CD14-positive monocyte (primary cell): ENCODE data around the gene KRT12. TPM values are rescaled to one million over a fixed set of nuclear protein-coding genes. Genes with fewer than 3 reads are reported as not detected.

Experiments
- DNase-seq, 3 donors: peaks; one replicate each; pipeline ENCODE4 v3.0.0-alpha.2; 2011 to 2022
- H2AFZ ChIP-seq: 2 replicates; pipeline ENCODE4 v1.6.0; 2012; ENCODE audit warnings: mild to moderate bottlenecking, low read depth, low read length, inconsistent platforms; ENCODE audit not compliant: insufficient read depth, poor library complexity, severe bottlenecking
- H3K27ac ChIP-seq, 2 donors: 1 replicate in 1 of 2; 2 replicates in 1 of 2; pipeline ENCODE4 v1.5.1; 2012 to 2013; ENCODE audit warnings: low read length in 2 of 2, control low read depth in 1 of 2, inconsistent platforms in 1 of 2, low read depth in 1 of 2, mild to moderate bottlenecking in 1 of 2
- H3K27me3 ChIP-seq, 2 donors: one replicate each; pipeline versions ENCODE4 v1.6.0 to v1.6.1; 2011 to 2013; ENCODE audit warnings: low read length in 2 of 2; ENCODE audit not compliant: control insufficient read depth in 2 of 2, insufficient read depth in 2 of 2
- H3K36me3 ChIP-seq, 2 donors: replicated peaks in 1 of 2; 1 replicate in 1 of 2; 2 replicates in 1 of 2; pipeline versions ENCODE4 v1.5.1 to v1.6.1; 2012 to 2013; ENCODE audit warnings: low read length in 2 of 2, control low read depth in 1 of 2, inconsistent platforms in 1 of 2, mild to moderate bottlenecking in 1 of 2; ENCODE audit not compliant: insufficient read depth in 2 of 2, control insufficient read depth in 1 of 2
- H3K4me1 ChIP-seq, 2 donors: 1 replicate in 1 of 2; 2 replicates in 1 of 2; pipeline versions ENCODE4 v1.5.1 to v1.6.1; 2012 to 2013; ENCODE audit warnings: low read length in 2 of 2, control low read depth in 1 of 2, inconsistent platforms in 1 of 2, mild to moderate bottlenecking in 1 of 2, moderate library complexity in 1 of 2; ENCODE audit not compliant: insufficient read depth in 2 of 2, control insufficient read depth in 1 of 2
- H3K4me2 ChIP-seq: replicated peaks from 2 replicates; pipeline ENCODE3; 2012; ENCODE audit warnings: low read length, moderate library complexity, mild to moderate bottlenecking; ENCODE audit not compliant: poor library complexity, severe bottlenecking; ENCODE audit errors: extremely low read depth
- H3K4me3 ChIP-seq, 3 experiments: fragments of 200-600 bp in 1 of 3; sonication (generic) in 1 of 3; replicated peaks in 1 of 3; 1 replicate in 2 of 3; 2 replicates in 1 of 3; pipeline ENCODE4 v1.5.1; 2011 to 2013; ENCODE audit warnings: low read length in 3 of 3, mild to moderate bottlenecking in 3 of 3, control low read depth in 2 of 3, low read depth in 2 of 3, inconsistent platforms in 1 of 3, moderate library complexity in 1 of 3
- H3K79me2 ChIP-seq: 2 replicates; pipeline ENCODE4 v1.6.0; 2012; ENCODE audit warnings: mild to moderate bottlenecking, control low read depth, inconsistent platforms, low read length, moderate library complexity; ENCODE audit not compliant: insufficient read depth
- H3K9ac ChIP-seq: 2 replicates; pipeline ENCODE4 v1.6.0; 2017; ENCODE audit warnings: low read length, mild to moderate bottlenecking; ENCODE audit not compliant: insufficient read depth, poor library complexity, severe bottlenecking
- H3K9me3 ChIP-seq, 2 donors: replicated peaks in 1 of 2; 1 replicate in 1 of 2; 2 replicates in 1 of 2; pipeline versions ENCODE4 v1.5.1 to v1.6.1; 2012 to 2013; ENCODE audit warnings: low read length in 2 of 2, control low read depth in 1 of 2; ENCODE audit not compliant: control insufficient read depth in 1 of 2, insufficient read depth in 1 of 2
- H4K20me1 ChIP-seq: 2 replicates; pipeline ENCODE4 v1.6.0; 2012; ENCODE audit warnings: mild to moderate bottlenecking, low read length, control low read depth, moderate library complexity; ENCODE audit not compliant: insufficient read depth
- H3K27ac Mint-ChIP-seq, 7 donors: one replicate each; pipeline ENCODE4 v1.8.0; 2020; ENCODE audit warnings: mild to moderate bottlenecking in 7 of 7, mixed read lengths in 7 of 7, moderate library complexity in 6 of 7, inconsistent platforms in 2 of 7
- H3K27me3 Mint-ChIP-seq, 3 donors: one replicate each; pipeline ENCODE4 v1.8.0; 2021 to 2022; ENCODE audit warnings: low read depth in 3 of 3, mild to moderate bottlenecking in 3 of 3, mixed read lengths in 3 of 3, moderate library complexity in 3 of 3, inconsistent platforms in 1 of 3
- H3K36me3 Mint-ChIP-seq, 2 donors: one replicate each; pipeline ENCODE4 v1.8.0; 2020; ENCODE audit warnings: mixed read lengths in 2 of 2, inconsistent platforms in 1 of 2, mild to moderate bottlenecking in 1 of 2
- H3K4me1 Mint-ChIP-seq: one replicate; pipeline ENCODE4 v1.8.0; 2020; ENCODE audit warnings: mild to moderate bottlenecking, mixed read lengths
- H3K4me3 Mint-ChIP-seq, 2 donors: one replicate each; pipeline ENCODE4 v1.8.0; 2020; ENCODE audit warnings: mild to moderate bottlenecking in 2 of 2, mixed read lengths in 2 of 2, moderate library complexity in 1 of 2
- H3K9me3 Mint-ChIP-seq, 7 donors: one replicate each; pipeline ENCODE4 v1.8.0; 2020 to 2022; ENCODE audit warnings: mixed read lengths in 7 of 7, mild to moderate bottlenecking in 6 of 7, moderate library complexity in 6 of 7, inconsistent platforms in 2 of 7
- WGBS: methylation state at CpG from one replicate; pipeline ENCODE4 v1.1.5; 2013; ENCODE audit warnings: missing lambda C conversion rate; ENCODE audit not compliant: insufficient coverage; 5-methylcytosine and 5-hydroxymethylcytosine counted together
- intact Hi-C, 2 donors: fragments of 100-400 bp; cut with micrococcal nuclease; formaldehyde crosslinking; loops; one replicate each; pipeline versions ENCODE4 v1.15.0 to v1.15.1; 2023
- polyA plus RNA-seq, 3 donors: library from polyadenylated mRNA; depleted of rRNA in 1 of 3; unstranded in 2 of 3; stranded (reverse) in 1 of 3; fragments of 300-500 nt in 2 of 3; fragments of >200 nt in 1 of 3; fragmentation: Illumina TruSeq in 2 of 3; gene quantifications; 1 replicate in 2 of 3; 2 replicates in 1 of 3; pipeline ENCODE4 v1.2.3, GENCODE V29; 2012 to 2021
- TF ChIP-seq, protein P1 (sequence below): fragments of 200-600 bp; IDR thresholded peaks from one replicate; pipeline ENCODE4 v1.8.0; 2022; ENCODE audit warnings: antibody characterized with exemption, mild to moderate bottlenecking

Gene KRT12
- polyA plus RNA-seq, 3 donors, result not detected

DNA sequence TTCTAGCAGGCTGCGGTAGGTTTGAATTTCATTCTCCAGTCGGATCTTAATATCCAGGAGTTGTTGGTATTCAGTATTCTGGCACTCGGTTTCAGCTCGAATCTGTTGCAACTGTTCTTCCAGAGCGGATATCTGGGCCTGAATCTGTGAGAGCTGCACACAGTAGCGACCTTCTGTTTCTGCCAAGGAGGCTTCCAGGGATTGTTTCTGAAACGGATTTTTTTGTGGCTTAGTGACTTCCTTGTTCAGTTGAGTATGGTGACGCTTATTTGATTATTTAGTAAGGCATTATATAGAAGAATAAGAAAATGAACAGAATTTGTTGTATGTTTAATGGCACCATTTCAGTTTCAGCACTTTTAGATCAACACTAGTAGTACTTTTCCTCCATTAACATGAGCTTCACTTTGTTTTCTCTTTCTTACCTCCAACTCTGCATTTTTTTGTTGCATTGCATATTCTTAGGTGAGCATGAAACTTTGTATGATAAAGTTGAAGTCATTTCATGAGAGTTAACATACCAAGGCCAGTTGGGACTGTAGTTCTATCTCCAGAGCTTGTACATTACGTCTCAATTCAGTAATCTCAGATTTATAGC is 47.4 kb downstream of the KRT12 start:
- Histone ChIP-seq H2AFZ (peak overlapping the region; percentile 75), H3K36me3 (peaks cover 0 to 9% of the 10 kb centered on the region in 2 donors), H3K27ac (no peak overlapping the region), H4K20me1 (no peaks in the 10 kb centered on the region), H3K4me3 (peak overlapping the region; percentile 40 to 85 (median 72)), H3K27me3 (peaks cover 10 to 34% of the 10 kb centered on the region in 2 donors), H3K9ac (no peak overlapping the region), H3K9me3 (peaks cover 7 to 16% of the 10 kb centered on the region in 2 donors), H3K79me2 (no peaks in the 10 kb centered on the region), H3K4me1 (peaks cover 8 to 14% of the 10 kb centered on the region in 2 donors), H3K4me2 (peak overlapping the region; percentile 82)
- Mint-ChIP-seq H3K9me3 (peaks cover 13 to 47% (median 31%) of the 10 kb centered on the region in 7 donors), H3K27ac (peak overlapping the region in 1 of 7 donors; percentile 73), H3K4me1 (peaks cover 12% of the 10 kb centered on the region), H3K27me3 (peaks cover 25 to 38% (median 29%) of the 10 kb centered on the region in 3 donors), H3K4me3 (peak overlapping the region; percentile 69 to 77), H3K36me3 (peaks cover 12 to 15% of the 10 kb centered on the region in 2 donors)
- intact Hi-C loops, result loop anchor here in 1 of 2 donors (5.0 kb wide), 2 partner anchors 728 to 848 kb away; no protein-coding TSS in a partner anchor
- WGBS, result 64% methylated on average over 5 of the region's 9 CpGs
- DNase-seq, result no peak
- TF ChIP-seq, protein P1, sequence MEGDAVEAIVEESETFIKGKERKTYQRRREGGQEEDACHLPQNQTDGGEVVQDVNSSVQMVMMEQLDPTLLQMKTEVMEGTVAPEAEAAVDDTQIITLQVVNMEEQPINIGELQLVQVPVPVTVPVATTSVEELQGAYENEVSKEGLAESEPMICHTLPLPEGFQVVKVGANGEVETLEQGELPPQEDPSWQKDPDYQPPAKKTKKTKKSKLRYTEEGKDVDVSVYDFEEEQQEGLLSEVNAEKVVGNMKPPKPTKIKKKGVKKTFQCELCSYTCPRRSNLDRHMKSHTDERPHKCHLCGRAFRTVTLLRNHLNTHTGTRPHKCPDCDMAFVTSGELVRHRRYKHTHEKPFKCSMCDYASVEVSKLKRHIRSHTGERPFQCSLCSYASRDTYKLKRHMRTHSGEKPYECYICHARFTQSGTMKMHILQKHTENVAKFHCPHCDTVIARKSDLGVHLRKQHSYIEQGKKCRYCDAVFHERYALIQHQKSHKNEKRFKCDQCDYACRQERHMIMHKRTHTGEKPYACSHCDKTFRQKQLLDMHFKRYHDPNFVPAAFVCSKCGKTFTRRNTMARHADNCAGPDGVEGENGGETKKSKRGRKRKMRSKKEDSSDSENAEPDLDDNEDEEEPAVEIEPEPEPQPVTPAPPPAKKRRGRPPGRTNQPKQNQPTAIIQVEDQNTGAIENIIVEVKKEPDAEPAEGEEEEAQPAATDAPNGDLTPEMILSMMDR, result no peak

DNA sequence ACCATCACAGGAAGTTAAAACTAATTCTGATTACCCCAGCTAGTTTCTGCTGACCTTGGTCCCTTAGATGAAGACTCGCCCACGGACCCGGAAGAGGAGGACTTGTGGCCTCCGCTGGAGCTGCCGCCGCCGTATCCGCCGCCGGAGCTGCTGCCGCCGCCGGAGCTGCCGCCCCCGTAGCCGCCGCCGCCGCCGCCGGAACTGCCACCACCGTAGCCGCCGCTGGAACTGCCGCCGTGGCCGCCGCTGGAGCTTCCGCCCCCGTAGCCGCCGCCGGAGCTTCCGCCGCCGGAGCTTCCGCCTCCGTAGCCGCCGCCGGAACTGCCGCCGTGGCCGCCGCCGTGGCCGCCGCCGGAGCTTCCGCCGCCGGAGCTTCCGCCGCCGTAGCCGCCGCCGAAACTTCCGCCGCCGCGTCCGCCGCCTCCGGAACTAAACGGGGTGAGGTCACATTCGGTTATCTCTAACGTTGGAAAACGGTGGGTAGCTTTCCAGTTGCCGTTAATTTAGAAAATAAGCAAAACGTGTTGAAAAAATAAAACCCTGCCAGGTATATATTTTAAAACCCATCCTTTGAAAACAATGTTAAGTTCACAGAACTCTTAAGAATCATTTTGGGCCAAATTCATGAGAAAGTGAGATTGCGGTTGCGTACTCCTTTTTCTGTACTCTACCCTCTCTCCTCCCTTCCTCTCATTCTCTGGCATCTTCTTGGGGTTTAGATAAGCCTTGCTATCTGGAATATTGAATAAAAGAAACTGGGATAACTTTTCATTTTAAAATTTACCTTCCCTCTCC is 48.1 kb downstream of the KRT12 start:
- H3K27ac Mint-ChIP-seq, result peak overlapping the region; percentile 41 to 84 (median 79)
- peak overlapping the region; percentile 82 to 92 for H3K4me3 Mint-ChIP-seq
- Histone ChIP-seq H2AFZ (peak overlapping the region; percentile 81), H3K9me3 (peaks cover 7 to 17% of the 10 kb centered on the region in 2 donors), H3K36me3 (peaks cover 0 to 9% of the 10 kb centered on the region in 2 donors), H3K27me3 (peaks cover 10 to 34% of the 10 kb centered on the region in 2 donors), H3K79me2 (no peaks in the 10 kb centered on the region), H3K4me2 (peak overlapping the region; percentile 82), H4K20me1 (no peaks in the 10 kb centered on the region), H3K4me3 (peak overlapping the region; percentile 77 to 99 (median 85)), H3K27ac (peak overlapping the region; percentile 42 to 48), H3K9ac (peak overlapping the region; percentile 64), H3K4me1 (peaks cover 8 to 14% of the 10 kb centered on the region in 2 donors)
- WGBS, result under 1% methylated on average over 65 of the region's 73 CpGs
- peaks cover 15 to 51% (median 35%) of the 10 kb centered on the region in 7 donors for H3K9me3 Mint-ChIP-seq
- H3K4me1 Mint-ChIP-seq, result peaks cover 12% of the 10 kb centered on the region
- intact Hi-C loops, result loop anchor here in 1 of 2 donors (5.0 kb wide), 2 partner anchors 728 to 848 kb away; no protein-coding TSS in a partner anchor
- TF ChIP-seq, protein P1, result no peak
- peak; percentile 67 to 90 (median 72) for DNase-seq
- peaks cover 12 to 15% of the 10 kb centered on the region in 2 donors for H3K36me3 Mint-ChIP-seq
- peaks cover 24 to 38% (median 29%) of the 10 kb centered on the region in 3 donors for H3K27me3 Mint-ChIP-seq
